CD14-positive monocyte (primary cell): ENCODE measurements around the gene VIPR1. TPM values are rescaled to one million over a fixed set of nuclear protein-coding genes. Genes with fewer than 3 reads are reported as not detected.
A peak's percentile ranks its signal among the peaks of the same experiment; 100 is the strongest.

ENCODE experiments used
- DNase-seq, 3 donors: peaks; one replicate each; pipeline ENCODE4 v3.0.0-alpha.2; 2011 to 2022
- H2AFZ ChIP-seq: 2 replicates; pipeline ENCODE4 v1.6.0; 2012; ENCODE audit warnings: mild to moderate bottlenecking, low read depth, low read length, inconsistent platforms; ENCODE audit not compliant: insufficient read depth, poor library complexity, severe bottlenecking
- H3K27ac ChIP-seq, 2 donors: 1 replicate in 1 of 2; 2 replicates in 1 of 2; pipeline ENCODE4 v1.5.1; 2012 to 2013; ENCODE audit warnings: low read length in 2 of 2, control low read depth in 1 of 2, inconsistent platforms in 1 of 2, low read depth in 1 of 2, mild to moderate bottlenecking in 1 of 2
- H3K27me3 ChIP-seq, 2 donors: one replicate each; pipeline versions ENCODE4 v1.6.0 to v1.6.1; 2011 to 2013; ENCODE audit warnings: low read length in 2 of 2; ENCODE audit not compliant: control insufficient read depth in 2 of 2, insufficient read depth in 2 of 2
- H3K36me3 ChIP-seq, 2 donors: replicated peaks in 1 of 2; 1 replicate in 1 of 2; 2 replicates in 1 of 2; pipeline versions ENCODE4 v1.5.1 to v1.6.1; 2012 to 2013; ENCODE audit warnings: low read length in 2 of 2, control low read depth in 1 of 2, inconsistent platforms in 1 of 2, mild to moderate bottlenecking in 1 of 2; ENCODE audit not compliant: insufficient read depth in 2 of 2, control insufficient read depth in 1 of 2
- H3K4me1 ChIP-seq, 2 donors: 1 replicate in 1 of 2; 2 replicates in 1 of 2; pipeline versions ENCODE4 v1.5.1 to v1.6.1; 2012 to 2013; ENCODE audit warnings: low read length in 2 of 2, control low read depth in 1 of 2, inconsistent platforms in 1 of 2, mild to moderate bottlenecking in 1 of 2, moderate library complexity in 1 of 2; ENCODE audit not compliant: insufficient read depth in 2 of 2, control insufficient read depth in 1 of 2
- H3K4me2 ChIP-seq: replicated peaks from 2 replicates; pipeline ENCODE3; 2012; ENCODE audit warnings: low read length, moderate library complexity, mild to moderate bottlenecking; ENCODE audit not compliant: poor library complexity, severe bottlenecking; ENCODE audit errors: extremely low read depth
- H3K4me3 ChIP-seq, 3 experiments: fragments of 200-600 bp in 1 of 3; sonication (generic) in 1 of 3; replicated peaks in 1 of 3; 1 replicate in 2 of 3; 2 replicates in 1 of 3; pipeline ENCODE4 v1.5.1; 2011 to 2013; ENCODE audit warnings: low read length in 3 of 3, mild to moderate bottlenecking in 3 of 3, control low read depth in 2 of 3, low read depth in 2 of 3, inconsistent platforms in 1 of 3, moderate library complexity in 1 of 3
- H3K79me2 ChIP-seq: 2 replicates; pipeline ENCODE4 v1.6.0; 2012; ENCODE audit warnings: mild to moderate bottlenecking, control low read depth, inconsistent platforms, low read length, moderate library complexity; ENCODE audit not compliant: insufficient read depth
- H3K9ac ChIP-seq: 2 replicates; pipeline ENCODE4 v1.6.0; 2017; ENCODE audit warnings: low read length, mild to moderate bottlenecking; ENCODE audit not compliant: insufficient read depth, poor library complexity, severe bottlenecking
- H3K9me3 ChIP-seq, 2 donors: replicated peaks in 1 of 2; 1 replicate in 1 of 2; 2 replicates in 1 of 2; pipeline versions ENCODE4 v1.5.1 to v1.6.1; 2012 to 2013; ENCODE audit warnings: low read length in 2 of 2, control low read depth in 1 of 2; ENCODE audit not compliant: control insufficient read depth in 1 of 2, insufficient read depth in 1 of 2
- H4K20me1 ChIP-seq: 2 replicates; pipeline ENCODE4 v1.6.0; 2012; ENCODE audit warnings: mild to moderate bottlenecking, low read length, control low read depth, moderate library complexity; ENCODE audit not compliant: insufficient read depth
- H3K27ac Mint-ChIP-seq, 7 donors: one replicate each; pipeline ENCODE4 v1.8.0; 2020; ENCODE audit warnings: mild to moderate bottlenecking in 7 of 7, mixed read lengths in 7 of 7, moderate library complexity in 6 of 7, inconsistent platforms in 2 of 7
- H3K27me3 Mint-ChIP-seq, 3 donors: one replicate each; pipeline ENCODE4 v1.8.0; 2021 to 2022; ENCODE audit warnings: low read depth in 3 of 3, mild to moderate bottlenecking in 3 of 3, mixed read lengths in 3 of 3, moderate library complexity in 3 of 3, inconsistent platforms in 1 of 3
- H3K36me3 Mint-ChIP-seq, 2 donors: one replicate each; pipeline ENCODE4 v1.8.0; 2020; ENCODE audit warnings: mixed read lengths in 2 of 2, inconsistent platforms in 1 of 2, mild to moderate bottlenecking in 1 of 2
- H3K4me1 Mint-ChIP-seq: one replicate; pipeline ENCODE4 v1.8.0; 2020; ENCODE audit warnings: mild to moderate bottlenecking, mixed read lengths
- H3K4me3 Mint-ChIP-seq, 2 donors: one replicate each; pipeline ENCODE4 v1.8.0; 2020; ENCODE audit warnings: mild to moderate bottlenecking in 2 of 2, mixed read lengths in 2 of 2, moderate library complexity in 1 of 2
- H3K9me3 Mint-ChIP-seq, 7 donors: one replicate each; pipeline ENCODE4 v1.8.0; 2020 to 2022; ENCODE audit warnings: mixed read lengths in 7 of 7, mild to moderate bottlenecking in 6 of 7, moderate library complexity in 6 of 7, inconsistent platforms in 2 of 7
- WGBS: methylation state at CpG from one replicate; pipeline ENCODE4 v1.1.5; 2013; ENCODE audit warnings: missing lambda C conversion rate; ENCODE audit not compliant: insufficient coverage; 5-methylcytosine and 5-hydroxymethylcytosine counted together
- intact Hi-C, 2 donors: fragments of 100-400 bp; cut with micrococcal nuclease; formaldehyde crosslinking; loops; one replicate each; pipeline versions ENCODE4 v1.15.0 to v1.15.1; 2023
- polyA plus RNA-seq, 3 donors: library from polyadenylated mRNA; depleted of rRNA in 1 of 3; unstranded in 2 of 3; stranded (reverse) in 1 of 3; fragments of 300-500 nt in 2 of 3; fragments of >200 nt in 1 of 3; fragmentation: Illumina TruSeq in 2 of 3; gene quantifications; 1 replicate in 2 of 3; 2 replicates in 1 of 3; pipeline ENCODE4 v1.2.3, GENCODE V29; 2012 to 2021
- small RNA-seq: library from RNA; depleted of rRNA; stranded (forward); fragments of <200 nt; gene quantifications from one replicate; pipeline ENCODE3, GENCODE V24; 2012; ENCODE audit warnings: low read depth; ENCODE audit not compliant: insufficient read length
- TF ChIP-seq, protein P1 (sequence below): fragments of 200-600 bp; IDR thresholded peaks from one replicate; pipeline ENCODE4 v1.8.0; 2022; ENCODE audit warnings: antibody characterized with exemption, mild to moderate bottlenecking

Gene VIPR1
- polyA plus RNA-seq, 3 donors = 15.5 to 80.9 (median 16.0) TPM

GRCh38 chr3:42582474-42583070 is 80.1 kb downstream of the VIPR1 start:
- Histone ChIP-seq H4K20me1 (no peaks in the 10 kb centered on the region), H3K9ac (peak overlapping the region; percentile 77), H2AFZ (peak overlapping the region; percentile 94), H3K4me2 (peak overlapping the region; percentile 87), H3K9me3 (no peaks in the 10 kb centered on the region), H3K36me3 (peaks cover 0 to 6% of the 10 kb centered on the region in 2 donors), H3K27me3 (no peaks in the 10 kb centered on the region), H3K27ac (peak overlapping the region; percentile 70 to 85), H3K4me1 (peaks cover 15 to 25% of the 10 kb centered on the region in 2 donors), H3K4me3 (peak overlapping the region; percentile 66 to 85 (median 74)), H3K79me2 (peaks cover 39% of the 10 kb centered on the region)
- TF ChIP-seq, protein P1, sequence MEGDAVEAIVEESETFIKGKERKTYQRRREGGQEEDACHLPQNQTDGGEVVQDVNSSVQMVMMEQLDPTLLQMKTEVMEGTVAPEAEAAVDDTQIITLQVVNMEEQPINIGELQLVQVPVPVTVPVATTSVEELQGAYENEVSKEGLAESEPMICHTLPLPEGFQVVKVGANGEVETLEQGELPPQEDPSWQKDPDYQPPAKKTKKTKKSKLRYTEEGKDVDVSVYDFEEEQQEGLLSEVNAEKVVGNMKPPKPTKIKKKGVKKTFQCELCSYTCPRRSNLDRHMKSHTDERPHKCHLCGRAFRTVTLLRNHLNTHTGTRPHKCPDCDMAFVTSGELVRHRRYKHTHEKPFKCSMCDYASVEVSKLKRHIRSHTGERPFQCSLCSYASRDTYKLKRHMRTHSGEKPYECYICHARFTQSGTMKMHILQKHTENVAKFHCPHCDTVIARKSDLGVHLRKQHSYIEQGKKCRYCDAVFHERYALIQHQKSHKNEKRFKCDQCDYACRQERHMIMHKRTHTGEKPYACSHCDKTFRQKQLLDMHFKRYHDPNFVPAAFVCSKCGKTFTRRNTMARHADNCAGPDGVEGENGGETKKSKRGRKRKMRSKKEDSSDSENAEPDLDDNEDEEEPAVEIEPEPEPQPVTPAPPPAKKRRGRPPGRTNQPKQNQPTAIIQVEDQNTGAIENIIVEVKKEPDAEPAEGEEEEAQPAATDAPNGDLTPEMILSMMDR = peak; percentile 17
- H3K9me3 Mint-ChIP-seq = peaks cover 0 to 4% (median 0%) of the 10 kb centered on the region in 7 donors
- H3K4me3 Mint-ChIP-seq = peak overlapping the region; percentile 88 to 91
- H3K36me3 Mint-ChIP-seq = peaks cover 10 to 16% of the 10 kb centered on the region in 2 donors
- WGBS = no CpG with 5 or more reads among the region's 3 CpGs
- H3K27me3 Mint-ChIP-seq = peaks cover 0 to 4% (median 0%) of the 10 kb centered on the region in 3 donors
- intact Hi-C loops = loop anchor here in 1 of 2 donors (10.0 kb wide), 1 partner anchor 72 kb away; the partner anchor contains the start of gene ZBTB47
- H3K4me1 Mint-ChIP-seq = peaks cover 28% of the 10 kb centered on the region
- peak overlapping the region; percentile 85 to 98 (median 95) for H3K27ac Mint-ChIP-seq
- DNase-seq = no peak

Small RNAs within 50 kb of the gene (small RNA-seq; reads per million reads assigned to genes)
- not detected for gene AC092047.1

Other genes with a start within 250 kb of the VIPR1 start
- not detected for gene CCK, start 236.5 kb upstream of the VIPR1 start, polyA plus RNA-seq
- not detected for gene LYZL4, start 92.0 kb upstream of the VIPR1 start, polyA plus RNA-seq
- gene SEC22C, start 79.3 kb downstream of the VIPR1 start, polyA plus RNA-seq = 10 to 100 TPM; 15.3 to 28.4 (median 27.4) TPM
- gene SS18L2, start 88.2 kb downstream of the VIPR1 start, polyA plus RNA-seq = 10 to 100 TPM; 35.7 to 89.1 (median 89.1) TPM
- gene NKTR, start 98.0 kb downstream of the VIPR1 start, polyA plus RNA-seq = 10 to 100 TPM in 1 of 3 donors, 1 to 10 TPM in 2; 2.6 to 78.5 (median 5.8) TPM
- 1 to 10 TPM in 1 of 3 donors, under 1 TPM in 2; 0.35 to 9.8 (median 0.41) TPM for gene ZBTB47, start 151.1 kb downstream of the VIPR1 start, polyA plus RNA-seq
- gene KLHL40, start 182.9 kb downstream of the VIPR1 start, polyA plus RNA-seq = not detected
- not detected for gene HHATL, start 200.2 kb downstream of the VIPR1 start, polyA plus RNA-seq